GOT3 (cell line): ENCODE measurements around the gene LRAT.
"Not testable (repeated sequence)": the region's sequence is repeated elsewhere in the genome, so short reads cannot be mapped to it uniquely, and the experiment has no call there.

Experiments
- DNase-seq: peaks from one replicate; lab custom pipeline; 2025; ENCODE audit warnings: mixed read lengths; lab: John Stamatoyannopoulos, UW

LRAT gene

DNA sequence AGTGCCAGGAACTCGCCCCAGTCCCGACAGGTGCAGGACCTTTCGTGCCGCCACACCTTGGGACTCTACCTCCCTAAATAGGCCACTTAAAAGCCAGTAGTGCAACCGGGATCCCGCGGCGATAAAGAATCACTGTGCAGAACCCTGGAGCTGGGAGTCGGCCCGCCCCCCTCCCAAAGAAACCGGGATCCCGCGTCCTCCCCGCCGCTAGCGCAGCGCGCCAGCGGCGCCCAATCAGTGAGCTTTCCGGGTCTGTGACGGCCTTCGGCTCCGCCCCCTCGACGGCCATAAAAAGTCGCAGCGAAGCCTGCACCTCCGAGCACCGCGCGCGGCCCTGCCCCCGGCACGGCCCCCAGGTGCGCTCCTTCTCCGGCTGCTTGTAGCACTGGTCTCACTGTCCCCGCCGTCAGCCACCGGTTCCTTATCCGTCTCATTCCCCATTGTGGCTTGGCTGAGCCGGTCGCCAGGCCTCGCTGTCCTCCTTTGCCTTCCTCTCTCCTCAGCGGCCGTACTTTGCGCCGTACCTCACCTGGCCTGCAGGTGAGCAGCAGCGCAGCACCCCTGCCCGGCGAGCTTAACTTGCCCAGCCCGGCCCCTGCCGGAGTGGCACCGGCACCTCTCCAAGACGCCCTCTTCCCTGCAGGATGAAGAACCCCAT, at the start of gene LRAT:
LRAT (plus strand) TSS at position 318 of the 658 bp plus-strand sequence; CDS start at position 645, 327 bp downstream.
- no peak for DNase-seq

DNA sequence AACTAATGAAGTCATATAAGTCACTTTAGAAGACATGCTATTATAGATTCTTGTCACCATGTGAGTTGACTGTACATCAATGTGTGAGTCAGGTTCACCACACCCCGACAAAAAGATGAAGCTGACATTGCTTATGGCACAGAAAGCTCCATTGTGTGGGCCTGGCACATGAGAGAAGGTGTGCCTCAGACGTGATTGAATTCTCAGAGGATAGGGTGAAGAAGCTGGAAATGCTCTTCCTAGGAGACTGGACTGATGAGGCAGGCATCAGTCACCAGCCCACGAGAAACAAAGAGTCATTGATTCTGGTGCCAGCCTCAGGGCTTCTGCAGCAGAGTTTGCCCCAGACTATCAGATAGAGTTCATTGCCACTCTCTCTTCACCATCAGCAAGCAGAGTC, 35.9 kb upstream of the LRAT start:
- no peak for DNase-seq

DNA sequence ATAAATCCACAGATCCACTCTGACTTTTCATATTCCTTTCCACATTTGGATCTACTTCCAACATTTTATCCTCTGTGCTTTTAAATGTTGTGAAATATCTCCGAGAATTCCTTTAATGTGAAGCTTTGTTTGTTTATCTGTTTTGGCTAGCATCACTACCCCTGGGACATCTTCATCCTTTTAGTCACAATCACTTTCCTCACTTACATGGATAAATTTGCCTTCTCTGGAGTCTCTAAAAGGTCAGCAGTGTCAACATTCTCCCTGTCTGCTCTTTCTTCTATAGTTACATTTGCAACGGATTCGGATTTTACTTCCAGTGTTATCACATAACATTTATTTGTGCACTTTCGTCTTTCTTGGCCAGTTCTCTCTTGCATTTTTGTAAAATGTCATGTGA, 34.2 kb upstream of the LRAT start:
- no peak for DNase-seq

DNA sequence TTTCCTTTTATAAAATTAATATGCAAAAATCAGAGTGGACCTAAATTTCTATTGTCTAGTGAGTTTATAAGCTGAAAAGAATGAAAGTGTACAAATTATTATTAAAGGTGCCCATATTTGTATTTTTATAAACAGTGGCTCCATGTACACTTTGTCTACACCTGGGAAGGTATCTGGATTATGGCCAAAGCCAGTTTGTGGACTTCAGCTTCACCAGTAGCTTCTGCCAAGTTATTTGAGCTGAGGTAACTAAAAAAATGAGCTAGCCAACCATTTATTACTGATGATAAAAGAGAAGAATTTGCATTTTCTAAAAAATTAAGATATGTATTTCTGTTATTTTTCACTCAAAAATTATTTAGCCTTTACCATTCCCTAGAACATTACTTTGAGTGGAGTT, 32.3 kb upstream of the LRAT start:
- DNase-seq, result no peak

DNA sequence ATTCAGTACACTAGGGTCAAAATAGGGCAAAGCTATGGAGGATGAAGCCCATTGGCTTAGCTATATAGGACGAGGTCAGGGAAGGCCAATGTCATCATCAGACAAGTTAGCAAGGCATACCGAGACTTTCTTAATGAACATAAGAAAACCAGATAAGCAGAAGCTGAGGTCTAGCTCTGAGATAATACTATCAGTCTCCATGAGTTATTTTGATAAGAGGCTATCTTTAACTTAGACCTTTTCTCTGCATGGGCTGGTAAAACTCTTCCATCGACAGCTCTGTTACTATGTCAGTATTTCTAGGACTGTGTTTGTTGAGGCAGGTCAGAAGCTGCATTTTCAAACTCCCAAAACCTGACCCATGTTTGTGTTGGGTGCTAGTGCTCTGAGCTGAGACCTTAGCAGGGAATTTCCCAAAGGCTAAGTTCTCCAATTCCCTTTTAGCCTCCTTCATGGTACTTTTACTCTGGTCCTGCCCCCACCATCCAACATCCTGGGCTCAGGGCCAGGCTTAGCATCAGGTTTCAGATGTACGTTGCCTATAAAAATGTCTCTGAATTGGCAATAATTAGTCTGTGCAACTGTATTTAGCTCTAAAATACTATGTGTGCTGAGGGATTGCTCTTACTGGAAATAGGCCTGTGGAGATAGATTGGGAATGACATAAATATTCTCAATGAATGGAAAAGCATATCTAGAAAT, 29.3 kb upstream of the LRAT start:
- no peak for DNase-seq

DNA sequence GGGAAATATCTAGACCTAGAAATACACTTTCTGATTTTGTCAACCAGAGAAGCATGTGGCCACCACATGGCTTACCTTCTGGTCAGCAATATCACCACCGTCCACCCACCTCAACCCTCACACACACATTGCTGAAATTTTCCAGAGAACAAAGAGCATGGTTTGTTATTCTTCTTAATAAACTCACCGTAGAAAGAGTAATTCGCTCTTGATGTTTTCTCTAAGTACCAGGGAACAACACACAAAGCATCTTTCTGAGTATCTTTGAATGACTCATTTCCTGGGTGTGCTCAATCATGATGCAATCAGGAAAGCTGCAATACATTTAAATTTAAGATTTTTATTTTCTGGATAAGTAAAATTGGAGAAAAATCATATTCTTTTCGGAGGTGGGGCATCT, 24.7 kb upstream of the LRAT start:
- no peak for DNase-seq

DNA sequence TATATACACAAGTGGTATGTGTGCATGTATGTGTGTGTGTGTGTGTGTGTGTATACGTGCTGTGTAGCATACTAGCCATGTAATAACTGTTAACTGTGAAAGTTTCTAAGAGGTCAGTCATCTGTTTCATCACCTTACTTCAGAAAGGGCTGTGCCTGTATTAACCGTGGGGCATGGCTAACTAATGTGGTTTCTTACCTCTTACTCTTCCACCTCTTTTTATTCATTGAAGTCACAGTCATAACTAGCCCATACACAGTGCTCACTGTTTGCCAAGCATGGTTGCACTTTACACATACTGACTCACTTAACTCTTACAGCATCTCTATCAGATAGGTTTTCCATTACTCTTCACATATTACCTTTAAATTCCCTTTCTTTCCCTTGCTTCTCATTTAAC, 23.7 kb upstream of the LRAT start:
- DNase-seq, result no peak

DNA sequence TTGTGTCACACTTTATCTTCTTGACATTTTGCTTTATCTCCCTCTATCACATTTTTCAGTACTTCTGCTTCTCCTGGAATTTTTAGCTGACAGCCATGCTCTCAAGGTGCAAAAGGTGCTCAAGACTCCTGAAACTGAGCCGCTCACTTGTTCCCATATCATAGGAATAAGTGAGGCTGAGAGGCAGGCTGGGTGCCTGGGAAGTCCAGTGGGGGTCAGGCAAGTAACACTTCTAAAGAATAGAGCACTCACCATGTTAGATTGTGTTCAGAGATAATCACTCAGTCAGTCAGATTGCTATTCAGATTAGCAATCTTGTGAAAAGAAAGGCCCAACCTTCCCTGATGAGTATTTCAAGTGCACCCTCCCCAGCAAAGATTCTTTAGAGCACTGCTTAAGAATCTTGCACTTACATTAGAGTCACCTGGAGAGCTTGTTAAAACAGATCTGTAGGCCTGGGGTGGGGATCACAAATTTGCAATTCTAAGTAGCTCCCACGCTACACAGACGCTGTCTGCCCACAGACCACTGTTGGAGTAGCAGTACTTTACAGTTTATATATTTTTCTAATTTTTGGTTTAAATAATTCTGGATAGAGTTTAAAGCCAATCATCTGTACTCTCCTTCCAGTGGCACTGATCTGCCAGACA, 23.1 kb upstream of the LRAT start:
- DNase-seq, result no peak

DNA sequence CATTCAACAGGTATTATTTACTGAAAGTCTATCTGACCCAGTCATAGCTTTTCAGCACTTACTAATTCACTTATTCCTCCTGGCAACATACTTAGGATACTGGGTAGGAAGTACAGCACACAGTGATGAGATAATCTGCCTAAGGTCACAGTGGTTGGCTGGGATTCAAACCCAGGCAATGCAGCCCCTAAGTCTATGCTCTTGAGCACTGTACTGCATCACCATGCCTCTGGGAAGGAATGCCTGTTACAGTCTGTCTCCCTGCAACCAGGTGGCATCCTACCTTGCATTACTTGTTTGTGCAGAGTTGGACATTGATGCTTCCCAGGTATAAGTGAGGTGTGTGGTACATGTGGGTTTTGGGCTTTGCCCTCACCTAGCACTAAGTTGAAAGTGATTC, 21.5 kb upstream of the LRAT start:
- no peak for DNase-seq

DNA sequence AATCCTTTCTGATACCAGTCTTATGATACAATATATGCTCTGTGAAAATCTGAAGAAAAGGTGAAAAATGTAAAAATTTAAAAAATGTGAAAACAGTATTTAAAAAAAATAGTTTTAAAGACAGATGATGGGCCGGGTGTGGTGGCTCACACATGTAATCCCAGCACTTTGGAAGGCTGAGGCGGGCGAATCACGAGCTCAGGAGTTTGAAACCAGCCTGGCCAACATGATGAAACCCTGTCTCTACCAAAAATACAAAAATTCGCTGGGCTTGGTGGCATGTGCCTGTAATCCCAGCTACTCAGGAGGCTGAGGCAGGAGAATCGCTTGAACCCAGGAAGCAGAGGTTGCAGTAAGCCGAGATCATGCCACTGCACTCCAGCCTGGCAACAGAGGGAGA, 20.2 kb upstream of the LRAT start:
- DNase-seq, result not testable (repeated sequence)

DNA sequence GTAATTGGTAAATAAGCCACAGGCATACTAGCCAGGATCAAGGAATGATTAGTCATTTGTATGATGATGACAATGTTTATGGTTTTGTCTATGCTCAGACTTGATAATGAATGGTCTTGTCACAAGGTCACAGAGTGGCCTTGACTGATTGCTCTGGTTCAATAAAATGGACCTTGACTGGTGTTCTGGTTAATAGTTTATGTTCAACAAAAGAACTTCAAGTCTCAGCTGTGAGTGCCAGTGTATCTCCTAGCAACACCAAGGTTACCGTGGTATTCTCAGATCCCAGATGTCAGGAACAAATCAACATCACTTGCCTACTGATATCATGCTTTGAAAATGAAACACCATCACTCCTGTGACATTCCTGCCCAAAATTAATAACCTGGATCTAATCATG, 16.3 kb upstream of the LRAT start:
- no peak for DNase-seq

DNA sequence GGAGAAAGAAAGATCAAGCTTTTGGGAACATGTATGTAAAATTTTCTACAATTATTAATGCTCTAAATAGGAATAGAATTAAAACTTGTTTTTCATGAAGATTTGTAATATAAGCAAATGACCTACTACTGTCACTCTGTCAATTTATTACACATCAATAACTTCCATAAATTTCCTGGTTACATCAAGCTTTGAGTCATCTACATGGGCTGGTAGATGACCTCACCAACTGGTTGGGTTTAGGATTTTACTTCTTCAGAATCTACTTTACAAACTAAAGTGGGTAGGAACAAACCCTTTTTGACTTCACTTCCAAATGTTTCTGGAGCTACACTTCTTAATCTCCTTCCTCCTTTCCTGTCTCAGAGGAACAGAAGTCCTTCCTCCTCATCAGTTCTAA, 12.0 kb upstream of the LRAT start:
- no peak for DNase-seq

DNA sequence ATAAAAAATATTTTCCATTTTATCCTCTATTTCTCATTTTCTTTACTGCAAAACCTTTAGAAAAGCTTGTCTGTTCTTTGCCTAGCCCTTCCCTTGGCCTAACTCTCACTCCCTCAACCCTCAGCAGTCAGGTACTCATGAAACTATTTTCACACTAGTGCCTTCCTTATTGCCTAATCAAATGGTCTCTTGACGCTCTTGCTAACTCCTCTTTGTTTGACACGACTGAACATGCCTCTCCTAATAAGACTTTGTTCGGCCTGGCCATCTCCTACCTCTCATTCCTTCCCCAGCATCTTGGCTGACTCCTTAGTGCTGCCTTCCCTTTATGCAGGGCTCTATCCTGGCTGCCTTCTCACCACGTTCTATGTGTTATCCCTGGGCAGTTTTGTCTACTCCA, 11.1 kb upstream of the LRAT start:
- no peak for DNase-seq

DNA sequence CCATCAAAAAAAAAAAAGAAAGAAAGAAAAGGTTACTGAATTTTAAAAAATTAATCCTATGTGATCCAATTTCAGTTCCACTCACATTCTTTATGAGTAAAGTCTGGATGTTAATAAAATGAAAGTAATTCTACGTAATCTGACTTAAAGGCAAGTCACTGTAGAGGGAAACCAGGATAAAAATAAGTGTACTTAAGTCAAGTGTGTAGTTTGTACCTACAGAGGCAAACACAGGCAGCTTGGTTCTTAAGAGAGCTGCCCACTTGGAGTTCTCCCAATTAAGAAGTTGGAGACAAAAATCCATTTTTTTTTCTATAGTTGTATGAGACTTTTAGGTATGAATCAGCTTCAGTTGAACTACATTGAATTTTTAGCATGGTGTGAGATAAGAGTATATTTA, 7.0 kb upstream of the LRAT start:
- no peak for DNase-seq

DNA sequence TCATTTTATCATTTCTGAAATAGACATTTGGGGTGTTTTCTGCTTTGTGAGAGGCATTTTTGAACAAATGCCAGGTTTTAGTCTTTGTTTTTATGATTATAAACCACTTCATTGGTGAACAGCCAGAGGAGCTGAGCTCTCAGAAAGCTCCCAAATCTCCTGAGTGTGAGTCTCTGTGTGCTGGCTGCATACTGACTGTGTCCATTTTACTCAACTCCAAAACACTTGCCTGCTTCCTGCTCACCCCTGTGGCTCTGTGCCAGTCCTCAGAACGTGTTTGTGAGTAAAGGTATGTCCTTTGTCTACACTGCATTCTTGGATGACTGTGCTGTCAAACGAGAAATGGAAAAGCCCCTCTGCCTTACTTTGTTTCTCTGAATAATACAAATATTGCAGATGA, 5.4 kb upstream of the LRAT start:
- no peak for DNase-seq

DNA sequence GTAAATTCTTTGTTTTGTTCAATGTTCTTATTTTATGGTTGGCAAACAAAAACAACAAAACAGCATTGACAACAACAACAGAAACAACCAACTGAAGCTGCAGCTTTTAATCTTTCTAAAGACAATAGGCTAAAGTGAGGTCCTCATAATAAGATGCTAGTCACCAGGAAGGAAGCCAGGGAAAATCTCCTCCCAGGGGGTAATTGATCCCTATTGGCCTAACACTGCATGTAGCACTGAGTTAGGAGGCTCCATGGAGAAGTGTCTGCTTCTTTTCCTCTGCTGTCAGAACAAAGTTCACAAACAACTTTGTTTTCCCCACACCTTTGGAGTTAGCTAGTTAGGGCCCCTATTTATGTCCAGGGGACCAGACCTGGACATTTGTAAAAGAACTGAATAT, 4.7 kb upstream of the LRAT start:
- no peak for DNase-seq

DNA sequence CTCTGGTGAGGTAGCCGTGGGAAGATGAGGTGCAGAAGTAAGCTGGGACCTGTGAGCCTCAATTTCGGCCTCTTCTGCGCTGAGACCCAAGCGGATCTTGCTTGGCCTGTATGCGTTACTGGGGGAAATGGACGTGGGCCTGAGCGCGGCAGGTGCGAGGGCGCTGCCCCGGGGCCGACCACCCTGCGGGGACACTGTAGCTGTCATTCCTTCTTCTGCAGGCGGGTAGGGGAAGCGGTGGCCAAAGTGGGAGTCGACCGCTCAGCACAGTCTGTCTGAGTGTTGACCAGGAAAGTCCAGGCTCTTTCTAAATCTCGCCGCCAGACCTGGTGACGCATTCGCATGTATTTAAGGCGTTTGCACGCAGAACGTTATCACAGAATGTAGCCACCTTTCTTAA, 3.3 kb upstream of the LRAT start:
- DNase-seq, result no peak

DNA sequence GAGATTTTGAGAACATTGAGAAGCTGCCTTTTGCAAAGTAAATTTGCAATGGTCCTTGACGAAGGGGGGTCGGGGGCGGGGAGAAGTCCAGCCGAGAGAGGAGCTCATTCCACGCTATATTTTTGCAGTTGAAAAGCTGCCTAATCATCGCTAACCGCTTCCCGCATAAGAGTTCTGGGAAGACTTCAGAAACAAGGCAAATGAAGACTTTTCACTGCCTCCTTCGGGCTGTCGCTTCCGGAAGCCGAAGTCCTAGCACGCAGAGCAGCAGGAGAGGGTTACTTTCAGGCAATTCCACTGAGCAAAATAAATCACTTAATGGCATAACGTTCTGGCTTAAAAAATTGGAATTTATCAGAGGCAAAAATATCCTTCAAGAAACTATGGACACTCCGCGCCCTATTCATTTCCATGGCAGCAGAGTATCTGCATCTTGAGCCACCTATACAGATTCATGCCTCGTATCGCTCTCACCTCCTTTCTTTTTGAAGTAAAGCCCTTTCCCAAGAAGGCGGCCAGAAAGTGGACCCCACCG, 2.6 kb upstream of the LRAT start:
- no peak for DNase-seq

DNA sequence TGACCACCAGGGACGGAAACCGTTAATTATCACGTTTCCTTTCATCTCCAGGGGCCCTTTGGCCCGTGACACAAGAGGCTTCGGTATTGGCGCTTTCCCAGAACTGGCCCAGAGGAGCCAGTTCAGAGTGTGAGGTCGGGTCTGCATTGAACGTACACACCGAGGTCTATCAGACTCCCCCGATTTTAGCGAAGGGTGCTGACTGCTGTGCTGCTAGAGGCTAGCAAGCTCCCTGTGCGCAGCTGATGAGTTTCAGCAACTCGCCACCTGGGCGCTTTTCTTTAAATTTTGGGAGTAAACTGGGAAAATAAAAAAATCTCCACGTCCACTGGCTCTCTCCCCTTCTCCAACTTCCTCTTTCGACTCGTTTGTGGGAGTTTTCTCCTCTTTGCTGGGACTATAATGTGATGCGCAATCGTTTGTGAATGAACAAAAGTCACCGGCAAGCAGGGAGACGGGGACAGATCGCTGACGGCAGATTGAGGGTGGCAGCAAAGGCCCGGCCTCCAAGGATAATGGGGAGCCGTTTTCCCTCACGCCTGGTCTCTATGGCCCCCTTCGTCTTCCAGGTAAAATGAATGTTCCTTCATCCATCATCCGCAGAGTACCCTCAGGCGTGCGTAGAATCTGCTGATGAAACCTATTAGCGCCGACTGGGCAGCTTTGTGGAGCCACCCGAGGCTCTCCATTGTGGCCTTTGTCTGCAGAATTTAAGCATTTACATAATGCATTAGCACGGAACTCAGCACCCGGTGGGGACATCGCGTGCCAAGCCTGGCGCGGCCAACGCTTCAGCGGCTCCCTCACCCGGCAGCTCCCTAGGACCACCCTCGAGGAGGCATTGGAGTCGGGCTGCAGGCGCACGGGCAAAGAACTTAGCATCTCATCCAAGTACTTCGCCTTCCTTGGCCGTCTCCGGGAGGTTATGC, 1.6 kb upstream of the LRAT start:
- DNase-seq, result no peak

DNA sequence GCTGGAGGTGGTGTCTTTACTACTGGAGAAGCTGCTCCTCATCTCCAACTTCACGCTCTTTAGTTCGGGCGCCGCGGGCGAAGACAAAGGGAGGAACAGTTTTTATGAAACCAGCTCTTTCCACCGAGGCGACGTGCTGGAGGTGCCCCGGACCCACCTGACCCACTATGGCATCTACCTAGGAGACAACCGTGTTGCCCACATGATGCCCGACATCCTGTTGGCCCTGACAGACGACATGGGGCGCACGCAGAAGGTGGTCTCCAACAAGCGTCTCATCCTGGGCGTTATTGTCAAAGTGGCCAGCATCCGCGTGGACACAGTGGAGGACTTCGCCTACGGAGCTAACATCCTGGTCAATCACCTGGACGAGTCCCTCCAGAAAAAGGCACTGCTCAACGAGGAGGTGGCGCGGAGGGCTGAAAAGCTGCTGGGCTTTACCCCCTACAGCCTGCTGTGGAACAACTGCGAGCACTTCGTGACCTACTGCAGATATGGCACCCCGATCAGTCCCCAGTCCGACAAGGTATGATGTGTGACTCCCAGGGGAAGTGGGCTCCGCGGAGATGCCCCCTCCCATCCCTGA, 634 bp downstream of the LRAT start:
- DNase-seq, result no peak

DNA sequence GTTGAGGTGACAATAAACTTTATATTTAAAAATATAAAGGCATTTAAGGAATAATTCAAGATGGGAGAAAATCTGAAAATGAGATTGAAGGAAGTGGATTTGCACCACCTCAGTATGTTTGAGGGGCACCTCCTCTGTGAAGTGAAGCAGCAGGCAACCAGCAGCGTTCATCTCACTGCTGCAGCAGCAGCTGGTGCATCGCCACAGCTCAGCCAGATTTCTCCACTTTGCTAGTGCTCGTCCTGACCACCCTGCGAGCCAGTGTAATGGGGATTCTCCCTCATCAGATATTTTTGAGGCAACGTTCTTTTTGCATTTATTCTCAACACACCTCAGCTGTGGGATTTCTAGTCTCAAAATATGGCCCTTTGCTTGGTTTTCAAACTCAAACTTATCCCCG, 13.9 kb downstream of the LRAT start:
- DNase-seq, result no peak

DNA sequence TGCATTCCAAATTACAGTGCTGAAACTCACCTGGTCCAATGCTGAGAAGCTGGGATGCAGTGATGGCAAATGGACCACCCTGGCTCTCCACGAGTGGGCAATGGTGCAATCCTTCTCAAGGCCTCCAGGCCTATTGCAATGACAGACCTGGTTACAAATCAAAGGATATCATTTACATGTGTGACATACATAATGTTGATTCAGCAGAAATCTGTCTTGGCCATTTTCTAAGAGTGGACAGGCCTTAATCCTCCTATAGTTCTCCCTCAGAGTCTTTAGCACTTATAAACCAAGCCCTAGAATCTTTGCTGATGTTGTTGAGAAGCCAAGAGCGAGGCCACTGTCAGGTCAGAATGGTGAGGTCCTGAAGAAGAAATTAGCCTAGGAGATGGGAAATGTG, 17.1 kb downstream of the LRAT start:
- DNase-seq, result no peak
